DOHH2 (cell line): ENCODE data around the gene DCAF17.

Source experiments
- H3F3A ChIP-seq: fragments of 200-600 bp; sonication (generic), shearing (Covaris generic); 2 replicates; pipeline ENCODE4 v1.6.0; 2016; ENCODE audit warnings: antibody characterized with exemption, mild to moderate bottlenecking; ENCODE audit not compliant: control insufficient read depth, insufficient read depth
- H3K27ac ChIP-seq: fragments of 200-600 bp; sonication (generic); 2 replicates; pipeline ENCODE4 v1.5.1; 2014; ENCODE audit warnings: low read depth, mild to moderate bottlenecking, low read length, moderate library complexity
- H3K27me3 ChIP-seq: fragments of 200-600 bp; sonication (generic); 2 replicates; pipeline ENCODE4 v1.6.1; 2014; ENCODE audit warnings: mild to moderate bottlenecking, low read length, mixed read lengths; ENCODE audit not compliant: control insufficient read depth
- H3K36me3 ChIP-seq: fragments of 200-600 bp; sonication (generic); 2 replicates; pipeline ENCODE4 v1.6.1; 2014; ENCODE audit warnings: mild to moderate bottlenecking, low read length, moderate library complexity, mixed read lengths; ENCODE audit not compliant: control insufficient read depth
- H3K4me1 ChIP-seq: fragments of 200-600 bp; sonication (generic); 2 replicates; pipeline ENCODE4 v1.6.1; 2014; ENCODE audit warnings: mild to moderate bottlenecking, low read length, mixed read lengths; ENCODE audit not compliant: control insufficient read depth
- H3K4me2 ChIP-seq: fragments of 200-600 bp; sonication (generic); 2 replicates; pipeline ENCODE4 v1.6.0; 2014; ENCODE audit warnings: mild to moderate bottlenecking, low read length, moderate library complexity
- H3K4me3 ChIP-seq: fragments of 200-600 bp; sonication (generic); 2 replicates; pipeline ENCODE4 v1.5.1; 2014; ENCODE audit warnings: mild to moderate bottlenecking, low read length, mixed read lengths
- H3K79me2 ChIP-seq: fragments of 200-600 bp; sonication (generic); 2 replicates; pipeline ENCODE4 v1.6.1; 2014; ENCODE audit warnings: mild to moderate bottlenecking, low read length, mixed read lengths; ENCODE audit not compliant: control insufficient read depth
- H3K9me2 ChIP-seq: fragments of 200-600 bp; sonication (generic); replicated peaks from 2 replicates; pipeline ENCODE4 v1.6.1; 2014; ENCODE audit warnings: mild to moderate bottlenecking, low read length, mixed read lengths; ENCODE audit not compliant: control insufficient read depth
- H3K9me3 ChIP-seq: fragments of 200-600 bp; sonication (generic); 2 replicates; pipeline ENCODE4 v1.6.1; 2014; ENCODE audit warnings: antibody characterized with exemption, low read length, mixed read lengths; ENCODE audit not compliant: control insufficient read depth, insufficient read depth
- H4K20me1 ChIP-seq: fragments of 200-600 bp; sonication (generic); 2 replicates; pipeline ENCODE4 v1.6.0; 2014; ENCODE audit warnings: low read depth, mild to moderate bottlenecking, antibody characterized with exemption, low read length, moderate library complexity; ENCODE audit not compliant: control insufficient read depth, insufficient read depth
- EZH2phosphoT487 ChIP-seq: fragments of 200-600 bp; sonication (generic); IDR thresholded peaks from 2 replicates; pipeline ENCODE4 v1.6.1; 2017; ENCODE audit warnings: borderline replicate concordance, mild to moderate bottlenecking, antibody characterized with exemption, low read length, moderate library complexity, mixed read lengths
- TF ChIP-seq, protein P1 (sequence below): fragments of 200-600 bp; sonication (generic); IDR thresholded peaks from one replicate; pipeline ENCODE4 v1.5.1; 2014; ENCODE audit warnings: antibody characterized with exemption, mild to moderate bottlenecking, low read depth, low read length; ENCODE audit not compliant: poor library complexity, severe bottlenecking

Gene DCAF17

DNA sequence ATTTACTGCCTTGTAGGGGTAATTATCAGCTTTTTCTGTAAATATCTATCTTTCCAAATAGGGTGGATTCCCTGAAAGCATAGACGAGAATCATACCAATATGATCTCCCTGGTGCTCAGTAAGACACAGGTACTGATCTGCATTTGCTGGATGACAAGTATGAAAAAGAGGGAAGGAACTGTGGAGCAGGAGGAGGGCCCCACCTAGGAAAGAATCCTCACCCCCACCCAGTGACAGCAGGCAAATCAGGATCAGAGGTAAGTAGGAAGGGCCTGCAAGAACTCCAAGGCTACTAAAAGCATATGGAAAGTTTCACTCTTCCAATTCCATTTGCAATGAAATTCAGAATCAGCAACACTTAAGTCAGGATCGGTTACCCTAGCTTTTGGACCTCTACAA, 42.5 kb upstream of the DCAF17 start:
- Histone ChIP-seq H4K20me1 (no peaks in the 10 kb centered on the region), H3K4me1 (peaks cover 65% of the 10 kb centered on the region), H3K4me2 (no peak overlapping the region), H3K36me3 (peaks cover 8% of the 10 kb centered on the region; the same call in 1 of the 2 replicates), H3K27ac (no peak overlapping the region), H3K79me2 (peaks cover 5% of the 10 kb centered on the region), H3K9me2 (no peaks in the 10 kb centered on the region), H3F3A (peaks cover 11% of the 10 kb centered on the region), H3K27me3 (no peaks in the 10 kb centered on the region), H3K4me3 (no peak overlapping the region), H3K9me3 (no peaks in the 10 kb centered on the region)
- no peak for TF ChIP-seq EZH2phosphoT487
- TF ChIP-seq, protein P1, sequence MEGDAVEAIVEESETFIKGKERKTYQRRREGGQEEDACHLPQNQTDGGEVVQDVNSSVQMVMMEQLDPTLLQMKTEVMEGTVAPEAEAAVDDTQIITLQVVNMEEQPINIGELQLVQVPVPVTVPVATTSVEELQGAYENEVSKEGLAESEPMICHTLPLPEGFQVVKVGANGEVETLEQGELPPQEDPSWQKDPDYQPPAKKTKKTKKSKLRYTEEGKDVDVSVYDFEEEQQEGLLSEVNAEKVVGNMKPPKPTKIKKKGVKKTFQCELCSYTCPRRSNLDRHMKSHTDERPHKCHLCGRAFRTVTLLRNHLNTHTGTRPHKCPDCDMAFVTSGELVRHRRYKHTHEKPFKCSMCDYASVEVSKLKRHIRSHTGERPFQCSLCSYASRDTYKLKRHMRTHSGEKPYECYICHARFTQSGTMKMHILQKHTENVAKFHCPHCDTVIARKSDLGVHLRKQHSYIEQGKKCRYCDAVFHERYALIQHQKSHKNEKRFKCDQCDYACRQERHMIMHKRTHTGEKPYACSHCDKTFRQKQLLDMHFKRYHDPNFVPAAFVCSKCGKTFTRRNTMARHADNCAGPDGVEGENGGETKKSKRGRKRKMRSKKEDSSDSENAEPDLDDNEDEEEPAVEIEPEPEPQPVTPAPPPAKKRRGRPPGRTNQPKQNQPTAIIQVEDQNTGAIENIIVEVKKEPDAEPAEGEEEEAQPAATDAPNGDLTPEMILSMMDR: no peak

DNA sequence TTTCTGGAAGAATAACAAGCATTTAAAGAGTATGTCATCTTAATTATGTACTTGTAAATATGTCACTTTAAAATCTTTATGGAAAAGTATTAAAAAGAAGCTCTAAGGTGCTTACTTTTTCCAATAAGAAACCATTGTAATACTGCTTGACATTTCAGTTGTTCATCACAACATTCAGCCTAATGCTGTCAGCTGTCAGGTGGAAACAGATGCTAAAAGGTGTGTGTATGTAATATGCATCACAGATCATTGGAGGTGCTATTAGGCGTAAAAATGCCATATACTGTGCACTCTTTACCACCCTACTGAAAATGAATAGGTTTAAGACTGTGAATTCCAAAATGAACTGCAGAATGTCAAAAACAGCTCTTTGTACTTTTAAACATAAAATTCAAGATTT, 40.5 kb upstream of the DCAF17 start:
- TF ChIP-seq EZH2phosphoT487: no peak
- TF ChIP-seq, protein P1: no peak
- peaks cover 47% of the 10 kb centered on the region for H3K4me1 ChIP-seq
- H3F3A ChIP-seq: peaks cover under 1% of the 10 kb centered on the region; the same call in 1 of the 2 replicates
- no peak overlapping the region for H3K4me2 ChIP-seq
- peaks cover 9% of the 10 kb centered on the region for H3K79me2 ChIP-seq
- no peak overlapping the region for H3K4me3 ChIP-seq
- no peaks in the 10 kb centered on the region for H3K9me2 ChIP-seq
- H3K27ac ChIP-seq: no peak overlapping the region
- no peaks in the 10 kb centered on the region for H4K20me1 ChIP-seq
- peaks cover 8% of the 10 kb centered on the region; the same call in 1 of the 2 replicates for H3K36me3 ChIP-seq
- no peaks in the 10 kb centered on the region for H3K9me3 ChIP-seq
- H3K27me3 ChIP-seq: no peaks in the 10 kb centered on the region

DNA sequence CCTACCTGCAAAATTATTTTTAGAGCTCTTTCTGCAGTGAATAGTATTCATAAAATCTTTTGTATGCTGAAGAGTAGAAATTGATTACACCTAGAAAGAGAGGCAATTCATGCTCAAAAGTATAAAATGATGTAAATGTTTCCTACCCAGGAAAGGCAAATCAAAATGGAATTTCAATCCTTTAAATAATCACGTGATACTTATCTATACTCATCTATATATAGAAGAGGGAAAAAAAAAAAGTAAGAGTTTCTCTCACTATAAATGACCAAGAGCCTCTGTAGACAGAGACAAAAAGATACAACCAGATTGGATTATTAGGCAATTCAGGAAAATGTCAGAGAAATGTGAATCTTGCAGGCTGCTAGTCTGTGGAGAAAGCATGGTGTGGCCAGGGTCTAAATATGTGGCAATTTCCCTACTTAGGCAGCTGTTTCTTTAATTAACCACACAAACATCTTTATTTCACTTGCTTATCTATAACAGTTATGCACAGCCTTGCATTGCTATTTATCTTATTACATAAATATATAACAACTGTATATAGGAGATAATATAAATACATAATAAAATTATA, 39.8 kb upstream of the DCAF17 start:
- H3F3A ChIP-seq: no peaks in the 10 kb centered on the region
- TF ChIP-seq, protein P1: no peak
- no peak for TF ChIP-seq EZH2phosphoT487
- no peak overlapping the region for H3K4me3 ChIP-seq
- H3K27me3 ChIP-seq: no peaks in the 10 kb centered on the region
- H3K4me1 ChIP-seq: peaks cover 43% of the 10 kb centered on the region
- H3K9me2 ChIP-seq: no peaks in the 10 kb centered on the region
- peaks cover 15% of the 10 kb centered on the region for H3K79me2 ChIP-seq
- 0 out of 2 replicates have a peak, but pooled peaks cover 5% of the 10 kb centered on the region for H3K36me3 ChIP-seq
- no peak overlapping the region for H3K27ac ChIP-seq
- no peaks in the 10 kb centered on the region for H4K20me1 ChIP-seq
- H3K4me2 ChIP-seq: no peak overlapping the region
- no peaks in the 10 kb centered on the region for H3K9me3 ChIP-seq
